22Rv1 (cell line): ENCODE data around the gene STK39.
"Not testable (repeated sequence)": the region's sequence is repeated elsewhere in the genome, so short reads cannot be mapped to it uniquely, and the experiment has no call there.

Experiments used
- H3K27ac ChIP-seq: fragments of 450-650 bp; 2 replicates; pipeline ENCODE4 v1.5.1; 2017
- CTCF ChIP-seq: fragments of 450-650 bp; IDR thresholded peaks from 2 replicates; pipeline ENCODE4 v1.5.1; 2017; ENCODE audit warnings: mild to moderate bottlenecking
- ZFX ChIP-seq: fragments of 450-650 bp; IDR thresholded peaks from 2 replicates; pipeline ENCODE4 v1.6.1; 2017; ENCODE audit warnings: antibody characterized with exemption, borderline replicate concordance

STK39 gene

GRCh38 chr2:168278424-168278888 lies 31.1 kb upstream of the STK39 start:
- peak overlapping the region; percentile 91 for H3K27ac ChIP-seq
- no peak for TF ChIP-seq CTCF
- no peak for TF ChIP-seq ZFX

GRCh38 chr2:168277276-168277675 lies 29.9 kb upstream of the STK39 start:
- peak overlapping the region; percentile 91 for H3K27ac ChIP-seq
- TF ChIP-seq CTCF: no peak
- no peak for TF ChIP-seq ZFX

- TF ChIP-seq ZFX (no peak), CTCF (no peak)
- H3K27ac ChIP-seq: no peak overlapping the region
Measured at GRCh38 chr2:168272225-168272624, 24.8 kb upstream of the STK39 start.

GRCh38 chr2:168262926-168263325 lies 15.5 kb upstream of the STK39 start:
- H3K27ac ChIP-seq: not testable (repeated sequence)

- peak overlapping the region; percentile 49 for H3K27ac ChIP-seq
- TF ChIP-seq ZFX: no peak
- no peak for TF ChIP-seq CTCF
Measured at GRCh38 chr2:168256448-168256847, 9.1 kb upstream of the STK39 start.

GRCh38 chr2:168255866-168256265 lies 8.5 kb upstream of the STK39 start:
- peak overlapping the region; percentile 49 for H3K27ac ChIP-seq
- TF ChIP-seq ZFX (no peak), CTCF (no peak)

- H3K27ac ChIP-seq: no peak overlapping the region
Measured at GRCh38 chr2:168255103-168255502, 7.7 kb upstream of the STK39 start.

More at GRCh38 chr2:168255103-168255502, 7.7 kb upstream of the STK39 start:
- TF ChIP-seq ZFX: no peak
- TF ChIP-seq CTCF: no peak
